Mesenchymal stem cell (in vitro differentiated cells and primary cell): ENCODE data around the gene ABTB2.

Experiments used
- DNase-seq: peaks from one replicate; pipeline ENCODE4 v3.0.0-alpha.2; 2013
- H2AFZ ChIP-seq: one replicate; pipeline ENCODE4 v1.6.1; 2013; ENCODE audit warnings: low read depth, mild to moderate bottlenecking, control low read depth, inconsistent platforms, low read length, moderate library complexity
- H2AK5ac ChIP-seq: 2 replicates; pipeline ENCODE4 v1.6.1; 2013; ENCODE audit warnings: low read length, moderate library complexity, mild to moderate bottlenecking, inconsistent platforms; ENCODE audit not compliant: severe bottlenecking
- H2BK120ac ChIP-seq: one replicate; pipeline ENCODE4 v1.6.1; 2013; ENCODE audit warnings: low read depth, mild to moderate bottlenecking, inconsistent platforms, low read length, moderate library complexity
- H2BK12ac ChIP-seq, 2 experiments: one replicate each; pipeline ENCODE4 v1.6.1; 2013; ENCODE audit warnings: inconsistent platforms in 2 of 2, low read length in 2 of 2, mild to moderate bottlenecking in 2 of 2, moderate library complexity in 2 of 2, control low read depth in 1 of 2
- H2BK15ac ChIP-seq: one replicate; pipeline ENCODE4 v1.6.1; 2013; ENCODE audit warnings: mild to moderate bottlenecking, low read depth, inconsistent platforms; ENCODE audit not compliant: poor library complexity, severe bottlenecking
- H2BK5ac ChIP-seq: 2 replicates; pipeline ENCODE4 v1.6.1; 2013; ENCODE audit warnings: low read depth, mild to moderate bottlenecking, low read length, control low read depth, inconsistent platforms; ENCODE audit not compliant: poor library complexity, severe bottlenecking
- H3K14ac ChIP-seq, 2 experiments: one replicate each; pipeline ENCODE4 v1.6.1; 2013; ENCODE audit warnings: inconsistent platforms in 2 of 2, low read length in 2 of 2, control low read depth in 1 of 2, mild to moderate bottlenecking in 1 of 2, moderate library complexity in 1 of 2
- H3K18ac ChIP-seq, 2 experiments: one replicate each; pipeline ENCODE4 v1.6.1; 2013; ENCODE audit warnings: inconsistent platforms in 2 of 2, low read length in 2 of 2, control low read depth in 1 of 2, low read depth in 1 of 2, mild to moderate bottlenecking in 1 of 2
- H3K23ac ChIP-seq, 2 experiments: one replicate each; pipeline ENCODE4 v1.6.1; 2013; ENCODE audit warnings: inconsistent platforms in 2 of 2, low read length in 2 of 2, mild to moderate bottlenecking in 2 of 2, moderate library complexity in 2 of 2, control low read depth in 1 of 2
- H3K27ac ChIP-seq: 2 replicates; pipeline ENCODE4 v1.5.1; 2013; ENCODE audit warnings: mild to moderate bottlenecking, moderate library complexity, low read length, control low read depth, inconsistent platforms; ENCODE audit not compliant: poor library complexity, severe bottlenecking
- H3K27me3 ChIP-seq, 2 experiments: 2 replicates each; pipeline versions ENCODE4 v1.6.1 to v1.7.0; 2013; ENCODE audit warnings: low read length in 2 of 2, mild to moderate bottlenecking in 2 of 2, moderate library complexity in 2 of 2, control low read depth in 1 of 2, inconsistent platforms in 1 of 2; ENCODE audit not compliant: control insufficient read depth in 1 of 2, insufficient read depth in 1 of 2
- H3K36me3 ChIP-seq, 2 experiments: 2 replicates each; pipeline versions ENCODE4 v1.6.1 to v1.7.0; 2013; ENCODE audit warnings: low read length in 2 of 2, control low read depth in 1 of 2, inconsistent platforms in 1 of 2, low read depth in 1 of 2, mild to moderate bottlenecking in 1 of 2; ENCODE audit not compliant: insufficient read depth in 2 of 2, control insufficient read depth in 1 of 2
- H3K4ac ChIP-seq, 2 experiments: one replicate each; pipeline ENCODE4 v1.6.1; 2013; ENCODE audit warnings: inconsistent platforms in 2 of 2, low read length in 2 of 2, mild to moderate bottlenecking in 2 of 2, moderate library complexity in 2 of 2, control low read depth in 1 of 2, low read depth in 1 of 2
- H3K4me1 ChIP-seq: 2 replicates; pipeline ENCODE4 v1.6.1; 2013; ENCODE audit warnings: low read depth, low read length, control low read depth; ENCODE audit not compliant: control insufficient read depth, insufficient read depth
- H3K4me2 ChIP-seq: 2 replicates; pipeline ENCODE4 v1.6.1; 2013; ENCODE audit warnings: low read length, mild to moderate bottlenecking, inconsistent platforms; ENCODE audit not compliant: poor library complexity, severe bottlenecking
- H3K4me3 ChIP-seq, 2 experiments: 2 replicates each; pipeline versions ENCODE4 v1.5.1 to v1.7.0; 2013; ENCODE audit warnings: low read length in 2 of 2, mild to moderate bottlenecking in 2 of 2, control low read depth in 1 of 2, low read depth in 1 of 2; ENCODE audit not compliant: insufficient read depth in 1 of 2
- H3K79me1 ChIP-seq: replicated peaks from 2 replicates; pipeline ENCODE4 v1.6.1; 2013; ENCODE audit warnings: mild to moderate bottlenecking, control low read depth, low read length, inconsistent platforms; ENCODE audit not compliant: poor library complexity, severe bottlenecking
- H3K9ac ChIP-seq: 2 replicates; pipeline ENCODE4 v1.7.0; 2013; ENCODE audit warnings: mild to moderate bottlenecking, low read length, moderate library complexity
- H3K9me3 ChIP-seq: 2 replicates; pipeline ENCODE4 v1.7.0; 2013; ENCODE audit warnings: mild to moderate bottlenecking, low read length; ENCODE audit not compliant: control insufficient read depth
- H4K8ac ChIP-seq: one replicate; pipeline ENCODE4 v1.6.1; 2013; ENCODE audit warnings: inconsistent platforms, mild to moderate bottlenecking, low read length, moderate library complexity
- H4K91ac ChIP-seq: one replicate; pipeline ENCODE4 v1.6.1; 2013; ENCODE audit warnings: mild to moderate bottlenecking, low read length, inconsistent platforms
- WGBS: methylation state at CpG from one replicate; pipeline ENCODE4 v1.1.7; 2013; ENCODE audit warnings: mixed read lengths; 5-methylcytosine and 5-hydroxymethylcytosine counted together

Gene ABTB2

DNA sequence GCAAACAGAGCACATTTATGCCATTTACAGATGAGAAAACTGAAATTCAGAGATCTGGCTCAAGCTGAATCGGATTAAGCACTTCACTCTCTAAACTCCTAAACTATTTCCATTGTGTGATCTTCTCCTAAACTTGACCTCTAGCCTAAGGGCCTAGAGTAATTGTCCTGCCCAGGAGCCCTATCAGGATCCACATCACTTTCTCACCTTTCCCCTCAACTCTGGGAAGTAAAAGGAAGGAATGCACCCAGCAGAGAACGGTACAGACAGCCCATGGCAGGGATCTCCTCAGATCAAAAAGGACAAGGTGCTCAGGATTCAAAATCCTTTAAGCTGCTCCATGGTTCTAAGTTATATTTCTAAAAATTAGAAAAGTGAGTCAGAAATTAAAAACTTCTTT is 102.7 kb downstream of the ABTB2 start:
- no peak overlapping the region for H2BK5ac ChIP-seq
- H2BK15ac ChIP-seq: no peak overlapping the region
- H3K4me1 ChIP-seq: peaks cover 12% of the 10 kb centered on the region
- H3K79me1 ChIP-seq: peaks cover 35% of the 10 kb centered on the region
- no peak overlapping the region for H3K23ac ChIP-seq
- H3K4ac ChIP-seq: no peak overlapping the region
- no peaks in the 10 kb centered on the region for H3K9me3 ChIP-seq
- no peak for DNase-seq
- H3K27ac ChIP-seq: no peak overlapping the region
- H3K18ac ChIP-seq: no peak overlapping the region
- H4K91ac ChIP-seq: no peak overlapping the region
- no peak overlapping the region for H2AK5ac ChIP-seq
- H3K27me3 ChIP-seq: peaks cover 0 to 5% of the 10 kb centered on the region in 2 experiments
- no peak overlapping the region for H3K4me3 ChIP-seq
- H2AFZ ChIP-seq: no peak overlapping the region
- no peaks in the 10 kb centered on the region for H3K36me3 ChIP-seq
- no peak overlapping the region for H2BK12ac ChIP-seq
- 91% methylated on average over 2 of the region's 2 CpGs for WGBS
- H3K14ac ChIP-seq: no peak overlapping the region
- H3K9ac ChIP-seq: no peak overlapping the region
- H2BK120ac ChIP-seq: no peak overlapping the region
- no peak overlapping the region for H4K8ac ChIP-seq
- H3K4me2 ChIP-seq: no peak overlapping the region

DNA sequence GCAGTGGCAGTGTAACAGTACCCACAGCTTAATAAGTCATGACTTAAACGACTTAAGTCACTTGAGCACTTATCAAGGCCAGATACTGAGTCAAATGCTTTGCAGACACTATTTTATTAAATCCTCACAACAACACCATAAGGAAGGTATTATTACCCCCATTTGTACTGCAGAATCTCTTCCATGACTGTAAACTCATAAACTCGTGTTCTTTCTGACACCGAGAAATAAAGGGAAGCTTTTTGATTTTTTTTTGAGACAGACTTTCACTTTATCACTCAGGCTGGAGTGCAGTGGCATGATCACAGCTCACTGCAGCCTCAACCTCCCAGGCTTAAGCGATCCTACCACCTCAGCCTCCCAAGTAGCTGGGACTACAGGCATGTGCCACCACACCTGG is 103.8 kb downstream of the ABTB2 start:
- no peak overlapping the region for H4K91ac ChIP-seq
- no peak overlapping the region for H3K27ac ChIP-seq
- no peak overlapping the region for H2BK120ac ChIP-seq
- H3K4me1 ChIP-seq: peaks cover 12% of the 10 kb centered on the region
- H2BK15ac ChIP-seq: no peak overlapping the region
- no peak overlapping the region for H3K4me2 ChIP-seq
- H2BK12ac ChIP-seq: no peak overlapping the region
- H3K14ac ChIP-seq: no peak overlapping the region
- H4K8ac ChIP-seq: no peak overlapping the region
- H3K4me3 ChIP-seq: no peak overlapping the region
- WGBS: 87% methylated on average over 3 of the region's 4 CpGs
- no peak overlapping the region for H3K18ac ChIP-seq
- no peak overlapping the region for H2BK5ac ChIP-seq
- H3K9ac ChIP-seq: no peak overlapping the region
- no peaks in the 10 kb centered on the region for H3K9me3 ChIP-seq
- DNase-seq: no peak
- H3K79me1 ChIP-seq: peaks cover 41% of the 10 kb centered on the region
- no peak overlapping the region for H3K23ac ChIP-seq
- peaks cover 0 to 5% of the 10 kb centered on the region in 2 experiments for H3K27me3 ChIP-seq
- H2AK5ac ChIP-seq: no peak overlapping the region
- no peaks in the 10 kb centered on the region for H3K36me3 ChIP-seq
- no peak overlapping the region for H2AFZ ChIP-seq
- no peak overlapping the region for H3K4ac ChIP-seq

DNA sequence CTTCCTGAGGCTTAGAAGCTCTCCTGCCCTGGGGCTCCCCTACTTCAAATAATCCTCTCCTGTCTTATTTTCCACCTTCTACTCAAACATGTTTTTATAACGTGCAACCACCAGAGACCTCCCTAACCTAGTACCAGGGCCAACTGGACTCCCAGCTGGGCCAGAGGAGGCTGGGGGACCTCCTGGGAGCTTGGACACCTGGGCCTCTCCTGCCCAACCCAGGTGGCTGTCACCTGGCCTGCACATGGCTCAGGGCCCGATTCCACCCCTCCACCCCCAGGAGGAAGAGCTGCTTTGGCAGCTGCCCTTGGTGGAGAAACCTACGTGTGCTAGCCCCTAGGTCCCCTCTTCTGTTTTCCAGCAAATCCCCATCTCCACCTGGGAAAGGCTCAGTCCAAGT is 105.2 kb downstream of the ABTB2 start:
- peaks cover 36% of the 10 kb centered on the region for H3K79me1 ChIP-seq
- H2AFZ ChIP-seq: no peak overlapping the region
- H3K4me3 ChIP-seq: no peak overlapping the region
- H2AK5ac ChIP-seq: no peak overlapping the region
- no peak overlapping the region for H3K4ac ChIP-seq
- H2BK12ac ChIP-seq: no peak overlapping the region
- H3K27ac ChIP-seq: no peak overlapping the region
- H2BK120ac ChIP-seq: no peak overlapping the region
- H3K18ac ChIP-seq: no peak overlapping the region
- WGBS: 85% methylated on average over 3 of the region's 3 CpGs
- no peak overlapping the region for H4K91ac ChIP-seq
- H3K9me3 ChIP-seq: no peaks in the 10 kb centered on the region
- H3K4me1 ChIP-seq: peaks cover 12% of the 10 kb centered on the region
- H2BK15ac ChIP-seq: no peak overlapping the region
- peaks cover 0 to 5% of the 10 kb centered on the region in 2 experiments for H3K27me3 ChIP-seq
- H3K4me2 ChIP-seq: no peak overlapping the region
- no peak overlapping the region for H3K23ac ChIP-seq
- H2BK5ac ChIP-seq: no peak overlapping the region
- H4K8ac ChIP-seq: no peak overlapping the region
- H3K14ac ChIP-seq: no peak overlapping the region
- DNase-seq: no peak
- no peaks in the 10 kb centered on the region for H3K36me3 ChIP-seq
- no peak overlapping the region for H3K9ac ChIP-seq

DNA sequence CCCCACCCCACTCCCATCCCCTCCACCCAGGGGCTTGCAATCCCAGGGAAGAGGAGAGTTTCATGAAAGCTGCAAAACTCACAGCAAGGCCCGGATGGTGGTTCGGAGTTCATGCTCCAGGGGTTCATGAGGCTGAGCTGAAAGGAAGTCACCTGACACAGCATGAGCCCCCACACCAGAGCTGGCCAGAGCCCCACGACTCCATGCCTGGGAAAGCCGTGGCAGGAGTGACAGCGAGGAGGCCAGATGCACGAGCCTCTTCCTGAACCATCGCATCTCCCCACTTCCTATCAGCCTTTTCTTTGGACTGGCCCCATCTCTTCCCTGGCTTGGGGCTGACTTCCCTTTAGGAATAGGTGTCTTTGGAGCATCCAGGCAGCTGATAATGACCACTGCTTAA is 105.8 kb downstream of the ABTB2 start:
- no peak overlapping the region for H2BK5ac ChIP-seq
- no peak overlapping the region for H2BK120ac ChIP-seq
- H4K8ac ChIP-seq: no peak overlapping the region
- H3K23ac ChIP-seq: no peak overlapping the region
- H2BK15ac ChIP-seq: no peak overlapping the region
- H3K4me3 ChIP-seq: no peak overlapping the region
- H3K9me3 ChIP-seq: no peaks in the 10 kb centered on the region
- peak overlapping the region; percentile 27 for H2AK5ac ChIP-seq
- no peak overlapping the region for H3K4ac ChIP-seq
- H2AFZ ChIP-seq: no peak overlapping the region
- H3K27me3 ChIP-seq: peaks cover 0 to under 1% of the 10 kb centered on the region in 2 experiments
- H3K18ac ChIP-seq: no peak overlapping the region
- H3K36me3 ChIP-seq: no peaks in the 10 kb centered on the region
- no peak overlapping the region for H4K91ac ChIP-seq
- H3K14ac ChIP-seq: no peak overlapping the region
- DNase-seq: no peak
- H3K4me2 ChIP-seq: no peak overlapping the region
- peaks cover 33% of the 10 kb centered on the region for H3K79me1 ChIP-seq
- peaks cover 12% of the 10 kb centered on the region for H3K4me1 ChIP-seq
- H3K27ac ChIP-seq: peak overlapping the region; percentile 72
- no peak overlapping the region for H3K9ac ChIP-seq
- WGBS: 76% methylated on average over 7 of the region's 7 CpGs
- no peak overlapping the region for H2BK12ac ChIP-seq
